Neural progenitor cell (in vitro differentiated cells): Measurements from ENCODE around the gene SLC25A1.

Experiments used
- CTCF ChIP-seq: fragments of 200-600 bp; sonication (generic); IDR thresholded peaks from 2 replicates; pipeline ENCODE4 v1.5.1; 2017; ENCODE audit warnings: antibody characterized with exemption, mild to moderate bottlenecking
- EZH2 ChIP-seq: fragments of 200-600 bp; sonication (generic); IDR thresholded peaks from 2 replicates; pipeline ENCODE4 v1.6.1; 2017; ENCODE audit warnings: antibody characterized with exemption, mild to moderate bottlenecking, moderate library complexity
- EZH2phosphoT487 ChIP-seq: fragments of 200-600 bp; sonication (generic); IDR thresholded peaks from 2 replicates; pipeline ENCODE4 v1.6.1; 2017; ENCODE audit warnings: antibody characterized with exemption

DNA sequence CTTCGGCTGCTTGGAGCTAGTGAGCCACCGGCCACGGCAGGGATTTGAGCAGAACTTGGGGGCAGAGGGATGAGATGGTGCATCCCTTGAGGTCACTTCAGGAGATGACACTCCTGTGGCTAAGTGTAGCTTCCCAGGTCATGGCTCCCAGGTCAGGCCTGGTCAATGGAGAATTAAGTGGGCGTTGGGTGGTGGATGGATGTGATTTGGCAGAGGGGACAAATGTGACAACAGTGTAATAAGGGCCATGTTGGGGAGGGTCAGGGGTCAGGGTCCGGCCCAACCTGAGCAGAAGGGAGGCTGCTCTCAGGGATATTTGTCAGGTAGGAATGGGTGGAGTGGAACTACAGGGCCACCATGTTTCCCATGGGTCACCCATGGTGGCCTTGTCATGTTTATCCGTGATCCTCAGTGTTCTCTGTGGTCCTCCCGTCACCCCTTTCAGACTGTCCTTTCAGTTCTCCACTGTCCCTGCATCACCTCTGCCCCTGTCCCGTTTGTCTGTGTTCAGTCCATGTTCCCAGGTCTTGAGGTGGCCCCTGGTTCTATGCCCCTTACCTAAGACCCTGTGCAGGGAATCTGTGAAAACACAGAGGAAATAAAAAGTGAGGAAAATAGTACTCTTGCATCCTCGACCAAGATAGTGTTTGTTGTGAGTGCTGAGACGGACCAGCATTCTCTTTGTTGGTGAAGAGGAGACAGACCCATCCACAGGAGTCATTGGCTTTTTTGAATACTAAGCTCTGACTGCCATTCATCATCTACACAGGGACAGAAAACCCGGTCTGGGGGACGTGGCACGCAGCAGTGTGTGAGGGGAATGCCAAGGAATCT lies 6.1 kb downstream of the SLC25A1 start:
- TF ChIP-seq CTCF (no peak), EZH2 (no peak), EZH2phosphoT487 (no peak)
